Fibroblast of lung (primary cell): ENCODE measurements around the gene WNT3. TPM values are rescaled to one million over a fixed set of nuclear protein-coding genes. Genes with fewer than 3 reads are reported as not detected.

Experiments used
- DNase-seq, 2 donors: peaks; one replicate each; pipeline versions ENCODE4 v3.0.0 to v3.0.0-alpha.2; 2010; ENCODE audit warnings: low read depth in 2 of 2
- H2AFZ ChIP-seq: 2 replicates; pipeline ENCODE4 v1.5.1; 2012; ENCODE audit warnings: low read length, control low read depth, inconsistent platforms
- H3K27ac ChIP-seq: 2 replicates; pipeline ENCODE4 v1.5.1; 2011; ENCODE audit warnings: low read length, control low read depth; ENCODE audit not compliant: insufficient read depth
- H3K27me3 ChIP-seq: 2 replicates; pipeline ENCODE4 v1.5.1; 2011; ENCODE audit warnings: mild to moderate bottlenecking, low read length; ENCODE audit not compliant: control insufficient read depth, insufficient read depth
- H3K36me3 ChIP-seq: 2 replicates; pipeline ENCODE4 v1.5.1; 2011; ENCODE audit warnings: low read length; ENCODE audit not compliant: control insufficient read depth, insufficient read depth
- H3K4me1 ChIP-seq: 2 replicates; pipeline ENCODE4 v1.5.1; 2011; ENCODE audit warnings: low read length; ENCODE audit not compliant: control insufficient read depth, insufficient read depth; ENCODE audit errors: extremely low read depth
- H3K4me2 ChIP-seq: 2 replicates; pipeline ENCODE4 v1.5.1; 2011; ENCODE audit warnings: low read length, control low read depth; ENCODE audit not compliant: insufficient read depth; ENCODE audit errors: extremely low read depth
- H3K4me3 ChIP-seq, 4 experiments: fragments of 200-600 bp in 1 of 4; sonication (generic) in 1 of 4; replicated peaks in 1 of 4; 2 replicates each; pipeline ENCODE4 v1.5.1; 2011 to 2016; ENCODE audit warnings: low read length in 4 of 4, low read depth in 3 of 4, mild to moderate bottlenecking in 3 of 4, control low read depth in 2 of 4, inconsistent platforms in 1 of 4, mixed read lengths in 1 of 4; ENCODE audit not compliant: insufficient read depth in 1 of 4; ENCODE audit errors: control extremely low read depth in 1 of 4
- H3K79me2 ChIP-seq: 2 replicates; pipeline ENCODE4 v1.5.1; 2012; ENCODE audit warnings: mild to moderate bottlenecking, low read length, inconsistent platforms; ENCODE audit not compliant: control insufficient read depth, insufficient read depth
- H3K9ac ChIP-seq: 2 replicates; pipeline ENCODE4 v1.5.1; 2011; ENCODE audit warnings: mild to moderate bottlenecking, low read length, control low read depth; ENCODE audit not compliant: insufficient read depth
- H3K9me3 ChIP-seq: 2 replicates; pipeline ENCODE4 v1.5.1; 2012; ENCODE audit warnings: low read depth, low read length; ENCODE audit not compliant: control insufficient read depth, insufficient read depth
- H4K20me1 ChIP-seq: 2 replicates; pipeline ENCODE4 v1.5.1; 2011; ENCODE audit warnings: low read length; ENCODE audit not compliant: control insufficient read depth, insufficient read depth; ENCODE audit errors: extremely low read depth
- CTCF ChIP-seq, 2 donors: IDR thresholded peaks in 1 of 2; conservative IDR thresholded peaks in 1 of 2; 1 replicate in 1 of 2; 2 replicates in 1 of 2; pipeline ENCODE4 v1.5.1; 2011 to 2012; ENCODE audit warnings: low read length in 2 of 2, control low read depth in 1 of 2, inconsistent platforms in 1 of 2, low read depth in 1 of 2, mild to moderate bottlenecking in 1 of 2
- EZH2 ChIP-seq: IDR thresholded peaks from 2 replicates; pipeline ENCODE4 v1.5.1; 2012; ENCODE audit warnings: low read length, control low read depth, mild to moderate bottlenecking; ENCODE audit errors: missing control alignments
- polyA plus RNA-seq, 2 donors: library from polyadenylated mRNA; depleted of rRNA in 1 of 2; stranded (reverse) in 1 of 2; unstranded in 1 of 2; fragments of >200 nt; gene quantifications; 2 replicates each; pipeline ENCODE4 v1.2.1, GENCODE V29; 2011 to 2012; ENCODE audit warnings: missing spikeins in 1 of 2
- total RNA-seq: library from RNA; depleted of rRNA; stranded (reverse); fragments of >200 nt; gene quantifications from 2 replicates; pipeline ENCODE4 v1.2.1, GENCODE V29; 2014

The WNT3 gene
- total and polyA plus RNA-seq, 2 donors (not counting 1 experiment from before 2014, with no cell fraction given), result 1.3 to 1.5 TPM

DNA sequence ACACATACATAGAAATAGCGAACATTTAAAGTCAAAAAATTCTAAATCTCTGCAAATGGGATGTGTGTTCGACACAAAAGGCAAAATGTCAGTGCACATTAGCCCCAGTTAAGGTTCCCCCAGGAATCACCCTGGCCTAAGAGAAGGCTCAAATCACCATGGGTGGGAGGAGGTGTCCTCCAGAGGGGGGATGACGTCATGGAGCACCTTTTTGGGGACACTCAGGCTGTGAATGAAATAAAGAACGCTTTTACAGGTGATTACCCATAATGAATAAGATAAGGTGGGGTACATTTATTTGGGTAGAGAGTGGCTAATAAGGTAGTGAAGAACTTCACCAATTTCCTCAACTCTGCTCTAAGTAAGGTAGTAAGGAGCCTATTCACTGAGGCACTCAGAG, 26.4 kb downstream of the WNT3 start:
- Histone ChIP-seq H4K20me1 (no peaks in the 10 kb centered on the region), H3K9ac (no peak overlapping the region), H3K27me3 (peaks cover 17% of the 10 kb centered on the region), H3K4me3 (no peak overlapping the region), H2AFZ (no peak overlapping the region), H3K4me2 (no peak overlapping the region), H3K9me3 (no peaks in the 10 kb centered on the region), H3K4me1 (no peaks in the 10 kb centered on the region), H3K79me2 (no peaks in the 10 kb centered on the region), H3K36me3 (no peaks in the 10 kb centered on the region), H3K27ac (no peak overlapping the region)
- no peak for TF ChIP-seq EZH2
- TF ChIP-seq CTCF (conservative IDR thresholded peaks at IDR 0.05 in 1 of 2, IDR thresholded peaks at IDR 0.05 in 1 of 2; ENCODE audit: low read depth in 1 of 2, low read length in 2 of 2), result no peak
- no peak for DNase-seq

- peaks cover 15% of the 10 kb centered on the region for H3K27me3 ChIP-seq
- no peak overlapping the region for H3K4me3 ChIP-seq
- no peaks in the 10 kb centered on the region for H4K20me1 ChIP-seq
- H3K4me1 ChIP-seq, result no peaks in the 10 kb centered on the region
- H3K27ac ChIP-seq, result no peak overlapping the region
- DNase-seq, result no peak
- H2AFZ ChIP-seq, result no peak overlapping the region
- H3K9ac ChIP-seq, result no peak overlapping the region
- H3K79me2 ChIP-seq, result no peaks in the 10 kb centered on the region
- H3K9me3 ChIP-seq, result no peaks in the 10 kb centered on the region
- H3K36me3 ChIP-seq, result no peaks in the 10 kb centered on the region
- no peak overlapping the region for H3K4me2 ChIP-seq
- TF ChIP-seq CTCF (conservative IDR thresholded peaks at IDR 0.05 in 1 of 2, IDR thresholded peaks at IDR 0.05 in 1 of 2; ENCODE audit: low read depth in 1 of 2, low read length in 2 of 2) (no peak), EZH2 (no peak)
Measured at GRCh38 chr17:46791531-46791930, 27.0 kb downstream of the WNT3 start.

GRCh38 chr17:46790216-46790615, 28.3 kb downstream of the WNT3 start:
- H3K27ac ChIP-seq, result no peak overlapping the region
- H2AFZ ChIP-seq, result no peak overlapping the region
- no peak overlapping the region for H3K9ac ChIP-seq
- H3K4me2 ChIP-seq, result no peak overlapping the region
- H3K79me2 ChIP-seq, result no peaks in the 10 kb centered on the region
- DNase-seq, result no peak
- no peak overlapping the region for H3K4me3 ChIP-seq
- no peaks in the 10 kb centered on the region for H3K9me3 ChIP-seq
- H3K4me1 ChIP-seq, result no peaks in the 10 kb centered on the region
- no peak for TF ChIP-seq CTCF (conservative IDR thresholded peaks at IDR 0.05 in 1 of 2, IDR thresholded peaks at IDR 0.05 in 1 of 2; ENCODE audit: low read depth in 1 of 2, low read length in 2 of 2)
- no peak for TF ChIP-seq EZH2
- peaks cover 14% of the 10 kb centered on the region for H3K27me3 ChIP-seq
- H4K20me1 ChIP-seq, result no peaks in the 10 kb centered on the region
- no peaks in the 10 kb centered on the region for H3K36me3 ChIP-seq
